NCI-H345 treated with DMSO at 0.1 percent for 48 hours (cell line): Measurements from ENCODE around the gene ABI3BP.

Experiments used
- DNase-seq: peaks from one replicate; lab custom pipeline; 2025; ENCODE audit not compliant: unreplicated experiment; lab: John Stamatoyannopoulos, UW

Gene ABI3BP

DNA sequence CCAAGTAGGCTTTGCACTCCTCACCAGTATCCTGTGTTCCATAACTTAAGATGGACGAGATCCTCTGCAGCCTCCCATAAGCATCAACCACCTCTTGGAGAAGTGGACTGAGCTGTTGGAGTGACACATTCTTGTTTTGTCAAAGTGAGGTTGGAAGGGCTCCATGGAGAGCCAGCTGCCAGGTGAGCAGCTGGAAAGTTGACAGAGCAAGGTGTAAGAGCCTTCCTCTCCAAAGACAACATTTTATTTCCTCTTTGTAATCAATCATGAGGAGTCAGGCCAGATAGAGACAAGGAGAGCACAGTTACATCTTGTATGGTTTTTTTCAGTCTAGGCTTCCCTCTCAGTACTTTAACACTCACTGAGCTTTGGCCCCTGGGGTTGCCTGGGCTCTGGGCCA, 5.1 kb downstream of the ABI3BP start:
- DNase-seq = no peak

DNA sequence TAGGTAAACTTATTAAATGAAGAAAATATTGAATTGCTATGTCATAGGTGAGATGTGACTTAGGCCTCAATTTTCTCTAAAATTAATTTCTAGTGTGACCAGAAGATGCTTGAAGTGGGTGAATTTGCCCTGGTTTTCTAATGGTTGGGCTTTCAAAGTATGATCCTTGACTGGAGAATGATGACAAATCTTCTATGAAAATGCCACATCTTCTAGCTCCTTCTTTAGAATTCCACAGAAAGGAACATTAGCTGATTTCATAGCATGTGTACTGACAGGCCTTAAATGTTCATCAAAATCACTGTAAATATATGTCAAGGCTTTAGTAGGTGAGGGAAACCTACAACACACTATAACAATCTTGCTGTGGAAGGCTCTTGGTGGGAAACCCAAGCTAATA, 8.9 kb downstream of the ABI3BP start:
- DNase-seq = no peak

DNA sequence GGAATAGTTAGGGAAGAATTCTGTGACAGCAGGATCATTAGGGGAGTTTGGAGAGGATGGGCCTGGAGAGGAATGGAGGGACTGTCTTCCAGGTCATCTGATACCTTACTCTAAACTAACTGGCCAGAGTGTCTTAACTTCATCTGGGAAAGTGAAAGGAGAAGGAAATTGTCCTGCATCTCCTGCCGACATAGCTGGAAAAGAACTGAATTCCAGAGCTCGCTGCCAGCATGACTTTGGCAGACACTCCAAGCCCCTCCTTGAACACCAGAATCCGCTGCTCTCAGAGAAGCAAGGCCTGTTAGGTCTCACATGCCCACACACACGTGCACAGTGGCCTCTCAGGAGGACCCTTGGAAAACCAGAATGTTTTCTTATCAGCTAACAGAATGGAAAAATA, 10.5 kb downstream of the ABI3BP start:
- DNase-seq = no peak

DNA sequence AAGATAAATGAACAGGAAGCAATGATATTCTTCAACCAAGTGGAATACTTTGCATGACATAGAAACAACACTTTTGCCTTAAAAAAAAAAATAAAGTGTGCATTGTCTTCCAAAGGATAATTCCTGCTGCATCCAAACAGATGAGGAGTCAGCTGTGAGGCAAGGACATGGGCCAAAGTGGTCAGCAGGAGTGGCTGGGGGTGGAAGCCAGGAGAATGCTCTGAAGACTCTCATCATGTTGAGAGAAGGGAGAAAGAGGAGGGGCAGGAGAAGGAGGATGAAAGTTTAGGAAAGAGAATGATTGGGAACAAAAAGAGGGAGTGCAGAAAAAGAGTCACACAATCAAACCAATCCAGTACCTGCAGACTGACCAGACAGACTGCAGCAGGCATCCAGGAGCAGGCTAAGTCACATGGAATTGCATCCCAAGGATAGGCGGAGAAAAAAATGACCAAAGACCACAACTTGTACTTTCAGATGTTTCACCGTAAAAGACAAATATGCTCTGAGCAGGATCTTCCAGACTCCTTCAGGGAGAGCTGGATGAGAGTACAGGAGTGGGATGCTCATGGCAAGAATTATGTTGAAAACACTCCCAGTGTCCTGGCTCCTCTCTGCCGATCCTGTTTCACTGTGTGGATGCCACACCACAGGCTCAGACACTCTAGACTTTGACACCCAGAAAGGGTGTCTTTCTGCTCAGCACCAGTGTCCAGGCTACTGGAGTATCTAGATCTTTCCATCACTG, 11.9 kb downstream of the ABI3BP start:
- DNase-seq = no peak

DNA sequence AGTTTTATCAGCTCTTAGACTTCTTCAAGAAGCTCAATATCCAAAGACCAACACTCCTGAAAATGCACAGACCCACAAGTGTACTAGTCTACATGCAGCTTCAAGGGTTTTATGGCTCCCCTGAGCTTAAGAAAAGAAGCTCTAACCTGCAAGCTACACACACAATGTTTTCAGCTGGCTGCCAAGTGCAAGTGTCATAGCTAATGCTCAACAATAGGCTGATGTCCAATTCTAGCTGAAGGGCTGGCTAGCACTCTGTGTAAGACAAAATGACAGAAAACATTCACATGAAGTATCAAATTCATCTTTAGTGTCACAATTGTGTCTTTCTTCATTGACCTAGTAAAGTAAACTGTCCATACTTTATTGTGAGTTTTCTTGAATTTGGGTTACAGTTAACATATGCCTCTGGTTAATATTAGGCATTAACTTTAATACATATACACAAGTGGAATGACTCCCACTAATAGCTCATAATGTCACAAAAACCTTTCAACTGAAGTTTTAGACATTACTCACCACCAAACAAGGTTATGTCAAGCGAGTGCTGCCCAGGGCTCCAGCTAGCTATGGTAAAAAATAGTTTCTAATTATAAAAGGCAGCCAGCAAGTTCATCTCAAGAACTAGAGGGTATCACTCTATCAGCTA, 15.1 kb downstream of the ABI3BP start:
- DNase-seq = no peak

DNA sequence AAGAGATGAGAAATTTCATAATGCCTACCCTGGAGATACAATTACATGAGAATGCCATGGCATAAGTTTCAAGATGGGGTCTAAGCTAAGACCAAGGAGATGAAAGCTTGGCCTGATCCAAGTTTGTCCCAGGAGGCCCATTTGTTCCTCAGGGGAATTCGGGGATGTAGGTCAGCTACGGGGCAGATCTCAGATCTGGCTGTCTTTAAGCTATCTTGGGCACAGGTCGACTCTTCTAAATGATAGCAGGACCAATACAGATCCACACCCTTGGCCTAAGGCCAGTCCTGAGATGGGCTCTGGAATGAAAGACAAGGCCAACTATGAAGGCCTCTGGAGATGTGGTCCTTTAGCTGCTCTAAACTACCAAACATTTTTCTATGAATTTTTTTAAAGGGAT, 16.6 kb downstream of the ABI3BP start:
- DNase-seq = no peak

DNA sequence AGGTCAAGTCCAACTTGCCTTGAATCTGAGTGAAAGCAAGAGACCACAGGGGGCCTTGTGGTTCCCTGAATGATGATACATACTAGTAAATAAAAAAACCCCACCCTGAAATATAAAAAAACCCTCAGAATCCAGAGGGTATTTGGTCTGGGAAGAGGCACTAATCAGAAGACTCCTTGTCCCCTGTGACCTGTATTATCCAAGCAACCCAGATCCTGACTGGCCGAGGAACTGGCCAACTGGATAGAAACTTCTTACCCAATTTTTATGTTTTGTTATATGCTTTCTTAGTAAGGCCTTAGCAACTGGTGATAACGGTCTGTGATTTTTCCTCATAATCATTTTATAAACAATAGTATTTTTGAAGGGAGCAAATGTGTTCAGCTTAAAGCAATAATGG, 17.5 kb downstream of the ABI3BP start:
- DNase-seq = no peak

DNA sequence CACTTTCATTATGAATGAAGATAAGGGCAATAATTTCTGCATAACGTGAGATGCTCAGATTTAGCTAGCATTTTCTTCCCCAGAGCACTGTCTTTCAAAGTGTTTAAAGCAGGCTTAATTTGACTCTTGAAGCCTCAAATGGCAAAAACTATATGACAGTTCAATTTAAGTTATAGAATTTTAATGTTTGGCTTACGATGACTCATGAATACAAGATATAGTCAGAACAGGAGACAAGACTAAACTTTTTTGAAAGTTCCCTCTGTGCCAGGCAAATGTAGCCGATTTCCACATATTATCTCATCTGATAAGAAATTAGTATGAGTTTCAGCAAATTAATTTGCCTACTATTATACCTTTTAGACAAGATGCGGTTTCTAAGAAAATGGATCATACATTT, 19.6 kb downstream of the ABI3BP start:
- no peak for DNase-seq

DNA sequence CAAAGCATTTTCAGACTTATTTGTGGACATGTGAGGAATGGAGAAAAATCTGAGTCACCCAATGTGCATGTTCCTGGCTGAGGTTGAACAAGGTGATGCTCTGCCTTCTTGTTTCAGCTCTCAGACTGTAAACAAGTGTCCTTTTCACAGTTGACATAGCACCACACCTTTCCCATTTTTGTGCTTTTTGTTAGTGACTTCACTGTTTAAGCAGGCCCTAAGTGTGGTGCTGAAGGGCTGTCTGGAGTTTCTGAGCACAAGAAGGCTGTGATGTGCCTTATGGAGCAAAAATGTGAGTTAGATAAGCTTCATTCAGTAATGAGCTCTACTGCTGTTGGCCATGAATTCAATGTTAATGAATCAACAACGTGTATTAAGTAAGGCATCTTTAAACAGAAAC, 20.4 kb downstream of the ABI3BP start:
- DNase-seq = no peak

DNA sequence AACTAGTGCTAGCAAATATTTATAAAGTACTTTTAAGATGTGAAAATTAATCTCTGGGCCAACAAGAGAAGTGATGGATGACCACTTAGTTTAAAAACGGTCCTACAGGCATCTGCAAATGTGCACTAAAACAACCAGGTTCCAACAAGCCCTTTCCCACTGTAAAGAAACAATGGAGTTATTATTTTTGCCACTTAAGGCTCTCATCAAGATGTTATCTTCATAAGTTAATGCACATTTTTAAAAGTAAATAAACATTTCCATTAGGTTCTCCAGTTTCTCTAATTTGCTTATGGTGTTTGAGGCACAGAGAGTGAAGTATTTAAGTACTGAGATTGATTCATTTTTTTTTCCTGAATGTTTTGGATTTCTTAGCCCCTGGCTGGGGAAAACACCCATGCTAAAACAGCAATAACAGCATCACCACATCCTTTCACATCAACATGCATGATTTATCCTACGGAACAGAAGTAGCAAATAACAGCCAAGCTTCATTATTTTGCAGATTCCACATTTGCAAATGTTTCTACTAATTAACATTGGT, 20.8 kb downstream of the ABI3BP start:
- no peak for DNase-seq

DNA sequence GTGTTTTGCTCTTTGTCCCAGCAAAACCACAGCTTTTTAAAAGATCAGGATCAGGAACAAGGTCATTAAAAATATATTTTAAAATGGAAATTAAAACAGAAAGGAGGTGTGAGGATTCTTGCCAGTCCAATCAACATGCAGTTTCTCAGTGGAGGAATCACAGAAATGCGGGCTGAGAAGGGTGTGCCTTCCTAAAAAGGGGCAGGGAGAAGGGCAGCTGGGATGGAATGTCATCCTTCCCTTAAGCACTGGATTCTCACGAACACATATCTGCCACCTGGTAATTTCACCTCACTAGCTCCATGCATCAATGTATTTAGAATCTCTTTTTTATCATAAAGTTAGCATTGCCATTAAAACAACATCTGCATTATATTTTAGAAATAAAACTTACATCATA, 21.4 kb downstream of the ABI3BP start:
- no peak for DNase-seq

DNA sequence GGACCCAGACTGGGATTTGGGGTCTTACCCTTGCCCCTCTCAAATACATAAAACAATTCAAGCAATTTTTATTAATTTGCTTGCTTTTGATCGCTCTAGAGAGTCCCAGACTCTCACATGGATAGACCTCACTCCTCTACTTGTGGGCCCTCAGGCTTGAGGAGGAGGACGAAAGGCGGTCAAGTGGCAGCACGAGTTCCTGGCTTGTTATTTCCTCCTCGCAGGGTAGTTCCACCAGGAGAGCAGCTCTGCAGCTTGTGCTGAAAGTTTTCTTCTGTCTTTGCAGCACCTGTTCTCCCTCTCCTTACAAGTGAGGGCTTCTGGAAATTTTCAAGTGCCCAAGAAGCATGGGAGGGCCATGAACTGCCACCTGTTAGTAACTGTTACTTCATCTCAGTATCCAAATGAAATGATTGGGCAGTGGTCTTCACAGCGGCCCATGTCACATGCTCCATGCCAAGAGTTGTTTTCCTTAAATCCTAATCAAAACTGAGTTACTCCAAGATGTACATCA, 22.7 kb downstream of the ABI3BP start:
- DNase-seq = no peak

DNA sequence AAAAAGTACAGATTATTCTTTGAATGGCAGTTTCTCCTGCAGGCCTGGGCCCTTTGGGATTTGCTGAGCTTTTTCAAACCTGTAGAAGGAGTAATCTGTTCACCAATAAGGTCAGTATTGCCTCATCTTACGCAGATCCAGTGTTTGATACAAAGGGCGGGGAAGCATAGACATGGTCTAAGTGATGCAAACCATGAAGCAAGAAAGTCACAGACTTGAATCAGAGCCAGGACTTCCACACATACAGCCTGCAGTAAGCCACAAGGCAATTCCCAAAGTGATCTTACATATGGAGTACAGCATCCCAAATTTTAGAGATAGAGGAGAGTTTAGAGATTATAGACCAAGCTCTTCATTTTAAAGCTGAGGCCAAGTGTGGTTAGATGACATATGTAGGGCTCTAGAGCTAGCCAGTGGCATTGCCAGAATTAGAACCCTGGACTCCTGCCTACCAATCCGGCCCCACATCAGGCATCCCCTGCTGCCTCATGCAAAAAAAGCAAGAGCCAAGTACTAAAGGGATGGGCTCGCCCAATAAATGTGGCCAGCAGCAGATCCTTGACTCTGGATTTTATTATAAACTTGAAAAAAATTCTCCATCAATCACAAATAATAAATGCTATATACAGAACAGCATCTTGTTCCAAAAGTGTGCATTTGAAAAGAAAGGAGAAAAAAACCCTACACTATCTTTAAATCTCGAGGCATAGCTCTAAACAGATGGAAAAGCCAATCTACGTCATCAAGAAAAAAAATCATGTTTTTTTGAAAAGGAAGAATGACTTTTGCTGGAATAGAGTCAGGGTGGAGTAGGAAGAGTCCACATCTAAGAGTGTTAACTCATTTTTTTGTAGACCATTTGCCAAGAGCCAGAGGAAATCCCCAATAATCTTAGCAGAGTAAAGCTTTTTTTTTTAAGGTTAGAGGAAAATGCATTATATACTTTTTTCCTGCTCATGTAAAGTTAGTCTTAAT, 24.0 kb downstream of the ABI3BP start:
- no peak for DNase-seq

DNA sequence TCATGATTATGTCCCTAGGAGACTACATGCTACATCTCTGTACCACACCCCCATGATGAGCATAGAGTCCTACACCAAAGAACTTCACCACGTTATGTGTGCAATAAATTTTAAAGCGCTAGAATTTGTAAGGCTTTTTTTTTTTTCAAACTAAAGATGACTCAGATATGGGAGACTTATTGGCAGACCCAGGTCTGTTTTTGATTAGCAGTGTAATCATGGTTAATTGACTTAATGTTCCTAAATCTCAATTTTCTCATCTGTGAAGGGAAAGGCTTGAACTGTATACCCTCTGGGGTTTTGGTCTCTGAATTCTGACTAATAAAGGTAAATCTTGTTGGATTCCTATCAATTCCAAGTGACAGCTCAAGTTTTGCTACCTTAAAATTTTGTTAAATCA, 26.4 kb downstream of the ABI3BP start:
- DNase-seq = no peak

DNA sequence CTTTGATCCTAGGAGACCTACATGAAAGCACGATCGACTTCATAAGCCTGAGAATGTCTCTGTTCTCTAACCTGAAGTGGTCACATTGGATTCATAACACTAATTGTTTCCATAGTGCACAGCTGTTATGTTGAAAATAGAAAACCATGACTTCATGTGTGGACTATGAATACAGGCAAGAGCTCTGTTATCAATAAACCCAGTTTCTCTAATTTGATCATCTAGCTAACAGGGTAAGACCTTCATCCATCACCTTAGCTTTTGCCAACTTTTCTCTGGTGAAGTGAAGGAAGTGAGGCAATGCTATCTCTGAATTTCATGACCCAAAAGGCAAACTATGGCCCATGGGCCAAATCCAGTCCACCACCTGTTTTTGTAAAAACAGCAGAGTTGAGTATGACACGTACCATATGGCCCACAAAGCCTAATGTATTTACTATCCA, 27.2 kb downstream of the ABI3BP start:
- no peak for DNase-seq

DNA sequence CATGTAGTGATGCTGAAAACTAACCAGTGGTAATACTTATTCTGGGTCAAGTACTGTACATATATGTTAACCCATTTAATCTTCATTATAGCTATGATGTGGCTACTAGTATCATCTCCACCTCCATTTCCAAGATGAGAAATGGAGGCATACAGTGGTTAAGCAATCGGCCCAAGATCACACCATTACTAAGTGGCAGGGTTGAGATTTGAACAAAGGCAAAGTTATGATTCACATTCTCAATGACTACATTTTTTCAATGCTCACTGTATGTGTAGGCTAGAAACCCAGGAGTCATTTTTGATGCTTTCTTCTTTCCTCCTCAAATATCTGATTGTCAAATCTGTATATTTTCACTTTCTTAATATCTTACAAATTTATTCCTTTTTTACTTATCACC, 30.2 kb downstream of the ABI3BP start:
- DNase-seq = no peak

DNA sequence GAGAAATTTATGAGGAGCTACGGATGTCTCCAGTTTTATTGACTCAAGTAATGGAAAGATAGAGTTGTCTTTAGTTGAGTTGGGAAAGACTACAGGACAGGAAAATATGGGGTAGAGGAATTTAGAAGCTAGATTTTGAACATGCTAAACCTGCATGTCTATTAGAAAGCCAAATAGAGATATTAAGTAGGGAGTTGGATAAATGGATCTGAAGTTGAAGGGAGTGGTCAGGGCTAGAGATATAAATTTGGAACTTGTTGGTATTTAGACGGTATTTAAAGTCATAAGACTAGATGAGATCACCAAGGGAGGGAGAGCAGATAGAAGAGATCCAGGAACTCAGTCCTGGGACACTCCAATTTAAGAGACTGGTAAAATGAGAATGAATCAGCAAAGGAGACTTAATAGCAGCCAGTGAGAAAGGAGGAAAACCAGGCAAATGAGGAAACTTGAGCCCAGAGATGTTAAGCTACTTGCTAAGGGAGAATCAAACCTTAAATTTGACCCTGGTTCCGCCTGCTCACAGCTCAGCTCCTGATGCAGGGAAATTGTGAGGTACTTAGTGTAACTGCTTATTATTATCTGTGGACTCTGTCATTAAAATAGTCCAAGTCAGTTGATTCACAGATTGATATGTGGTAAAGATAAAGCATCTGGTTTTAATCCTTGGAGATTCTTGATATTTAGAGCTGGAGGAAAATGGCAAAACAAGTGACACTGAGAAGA, 35.8 kb downstream of the ABI3BP start:
- DNase-seq = no peak

DNA sequence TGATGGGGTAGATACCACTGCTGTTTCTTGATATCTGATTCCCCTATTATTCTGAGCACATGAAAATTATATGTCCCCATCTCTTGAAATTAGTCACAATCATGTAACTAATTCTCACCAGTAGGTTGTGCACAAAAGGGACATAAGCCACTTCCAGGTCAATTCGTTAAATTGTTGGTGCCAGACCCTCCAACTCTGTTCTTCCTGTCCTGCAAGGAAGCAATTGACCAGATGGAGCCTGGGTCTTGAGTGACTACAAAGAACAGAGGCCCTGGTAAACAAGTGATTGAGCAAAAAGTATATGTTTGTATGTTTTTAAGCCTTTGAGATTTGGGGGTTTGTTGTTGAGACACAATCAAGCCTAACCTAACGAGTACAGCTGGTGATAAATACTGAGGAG, 36.9 kb downstream of the ABI3BP start:
- no peak for DNase-seq

DNA sequence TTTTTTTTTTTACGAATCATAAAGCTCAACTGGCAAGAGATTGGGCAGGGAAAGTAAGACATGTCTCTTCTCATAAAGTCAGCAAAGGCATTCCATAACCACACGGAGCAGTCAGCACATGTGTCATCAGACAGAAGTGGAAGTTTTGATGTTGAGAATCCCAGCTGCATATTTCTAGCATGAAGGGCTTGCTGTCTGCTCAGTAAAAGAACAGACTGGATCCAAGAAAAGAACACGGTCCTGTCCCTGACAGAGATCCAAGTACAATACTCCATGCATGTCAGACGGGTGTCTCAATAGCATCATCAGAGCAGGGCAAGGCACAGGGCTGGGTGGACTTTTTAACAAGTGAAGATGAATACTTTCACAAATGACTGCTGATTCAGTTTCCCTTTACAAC, 38.2 kb downstream of the ABI3BP start:
- no peak for DNase-seq

DNA sequence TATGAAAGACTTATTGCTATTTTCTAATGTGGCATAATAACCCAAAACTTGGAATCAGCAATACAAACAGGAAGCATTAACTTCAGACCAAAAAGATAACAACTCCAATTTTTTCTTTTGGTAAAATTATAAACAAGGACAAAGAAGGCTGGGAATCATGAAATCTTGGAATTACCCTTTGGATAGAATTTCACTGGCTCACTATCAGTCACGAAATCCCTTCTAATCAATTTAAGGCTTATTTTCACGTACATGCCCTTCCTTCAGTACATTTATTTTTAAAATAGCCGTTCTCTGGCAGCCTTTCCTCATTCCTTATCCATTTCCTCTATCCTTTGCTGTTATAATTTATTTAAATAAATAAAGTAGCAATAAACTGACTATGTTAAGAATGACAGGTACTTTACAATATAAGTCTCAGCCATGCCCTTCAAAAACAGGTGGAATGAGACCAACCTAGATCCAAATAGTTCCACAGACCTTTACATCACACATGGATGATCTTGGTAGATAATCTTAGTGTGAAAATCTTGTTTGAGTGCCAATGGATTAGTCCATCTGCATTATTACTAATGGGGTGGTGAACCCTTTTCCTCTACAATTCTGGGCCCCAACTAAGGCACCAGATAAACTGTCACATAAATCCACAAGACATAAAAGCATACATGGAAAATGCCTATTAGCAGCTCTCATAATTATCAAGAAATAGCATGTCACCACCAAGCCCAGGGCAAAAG, 38.9 kb downstream of the ABI3BP start:
- no peak for DNase-seq
